HL-60 (cell line): ENCODE data around the gene NDP.

Experiments
- CTCF ChIP-seq: IDR thresholded peaks from one replicate; pipeline ENCODE4 v1.5.1; 2011; ENCODE audit warnings: low read length, control low read depth, inconsistent platforms; ENCODE audit not compliant: insufficient read depth
- GABPA ChIP-seq: IDR thresholded peaks from 2 replicates; pipeline ENCODE4 v1.6.1; 2012; ENCODE audit warnings: low read depth

DNA sequence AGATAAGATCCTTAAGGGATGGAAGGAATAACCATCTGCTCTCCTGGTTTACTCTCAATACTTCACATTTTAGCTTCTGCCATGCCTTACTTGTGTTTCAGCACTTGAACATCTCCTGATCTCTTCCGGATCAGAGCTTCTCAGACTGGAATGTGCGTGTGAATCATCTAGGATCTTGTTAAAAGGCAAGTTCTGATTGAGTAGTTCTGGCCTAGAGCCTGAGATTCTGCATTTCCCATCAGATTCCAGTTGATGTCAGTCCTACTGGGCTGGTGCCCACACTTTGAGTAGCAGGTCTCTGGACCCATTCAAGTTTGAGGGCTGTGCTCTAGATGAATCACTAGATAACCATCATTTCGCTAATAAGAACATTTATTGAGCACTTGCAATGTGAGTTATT is 20.0 kb downstream of the NDP start:
- no peak for TF ChIP-seq GABPA
- no peak for TF ChIP-seq CTCF
